Keratinocyte (primary cell): ENCODE results near the gene GREB1. TPM values are rescaled to one million over a fixed set of nuclear protein-coding genes. Genes with fewer than 3 reads are reported as not detected.

Source experiments
- DNase-seq: peaks from one replicate; pipeline ENCODE4 v3.0.0-alpha.2; 2011; ENCODE audit warnings: low read depth, missing footprints, low spot score
- FAIRE-seq: peaks from 2 replicates; lab custom pipeline; 2011; peaks lifted over from hg19 to GRCh38; lab: Jason Lieb, UNC
- H2AFZ ChIP-seq: 2 replicates; pipeline ENCODE4 v1.6.0; 2012; ENCODE audit warnings: low read length, control low read depth, inconsistent platforms; ENCODE audit not compliant: control insufficient read depth
- H3K27ac ChIP-seq: 2 replicates; pipeline ENCODE4 v1.5.1; 2011; ENCODE audit warnings: low read length; ENCODE audit not compliant: control insufficient read depth, insufficient read depth
- H3K27me3 ChIP-seq: 3 replicates; pipeline ENCODE4 v1.6.0; 2011; ENCODE audit warnings: low read length; ENCODE audit not compliant: control insufficient read depth, insufficient read depth; ENCODE audit errors: extremely low read depth
- H3K36me3 ChIP-seq, 2 experiments: 2 replicates in 1 of 2; 3 replicates in 1 of 2; pipeline ENCODE4 v1.5.1; 2011; ENCODE audit warnings: low read length in 2 of 2, mild to moderate bottlenecking in 1 of 2; ENCODE audit not compliant: control insufficient read depth in 2 of 2, insufficient read depth in 2 of 2; ENCODE audit errors: extremely low read depth in 1 of 2
- H3K4me1 ChIP-seq: 3 replicates; pipeline ENCODE4 v1.5.1; 2011; ENCODE audit warnings: low read length; ENCODE audit not compliant: control insufficient read depth, insufficient read depth; ENCODE audit errors: extremely low read depth
- H3K4me2 ChIP-seq: 3 replicates; pipeline ENCODE4 v1.6.0; 2011; ENCODE audit warnings: low read depth, low read length; ENCODE audit not compliant: control insufficient read depth, insufficient read depth; ENCODE audit errors: extremely low read depth
- H3K4me3 ChIP-seq, 3 experiments: fragments of 200-600 bp in 1 of 3; sonication (generic) in 1 of 3; 2 replicates in 2 of 3; 3 replicates in 1 of 3; pipeline ENCODE4 v1.5.1; 2011 to 2016; ENCODE audit warnings: low read length in 3 of 3, mild to moderate bottlenecking in 3 of 3, control low read depth in 2 of 3, inconsistent platforms in 1 of 3, low read depth in 1 of 3, mixed read lengths in 1 of 3, mixed run types in 1 of 3, moderate library complexity in 1 of 3; ENCODE audit not compliant: control insufficient read depth in 2 of 3, insufficient read depth in 2 of 3; ENCODE audit errors: extremely low read depth in 1 of 3
- H3K79me2 ChIP-seq: 2 replicates; pipeline ENCODE4 v1.6.0; 2012; ENCODE audit warnings: low read length; ENCODE audit not compliant: control insufficient read depth, insufficient read depth
- H3K9ac ChIP-seq: 3 replicates; pipeline ENCODE4 v1.6.0; 2011; ENCODE audit warnings: low read length; ENCODE audit not compliant: control insufficient read depth, insufficient read depth; ENCODE audit errors: extremely low read depth
- H3K9me1 ChIP-seq: 3 replicates; pipeline ENCODE4 v1.6.0; 2011; ENCODE audit warnings: low read length; ENCODE audit not compliant: control insufficient read depth, insufficient read depth; ENCODE audit errors: extremely low read depth
- H3K9me3 ChIP-seq: 2 replicates; pipeline ENCODE4 v1.5.1; 2012; ENCODE audit warnings: low read depth, low read length; ENCODE audit not compliant: control insufficient read depth
- H4K20me1 ChIP-seq: 3 replicates; pipeline ENCODE4 v1.6.0; 2011; ENCODE audit warnings: low read length; ENCODE audit not compliant: control insufficient read depth, insufficient read depth; ENCODE audit errors: extremely low read depth
- CTCF ChIP-seq, 3 experiments: IDR thresholded peaks in 1 of 3; conservative IDR thresholded peaks in 1 of 3; optimal IDR thresholded peaks in 1 of 3; 2 replicates in 2 of 3; 3 replicates in 1 of 3; pipeline versions ENCODE3 to v1.5.1; 2011; ENCODE audit warnings: low read length in 3 of 3, mild to moderate bottlenecking in 3 of 3, moderate library complexity in 2 of 3, control low read depth in 1 of 3, inconsistent platforms in 1 of 3; ENCODE audit not compliant: insufficient read depth in 2 of 3; ENCODE audit errors: extremely low read depth in 1 of 3
- EZH2 ChIP-seq: IDR thresholded peaks from one replicate; pipeline ENCODE4 v1.6.1; 2012; ENCODE audit warnings: inconsistent platforms, mild to moderate bottlenecking, low read length, moderate library complexity
- dilution Hi-C: fragments of 300-500 bp; cut with MboI; formaldehyde crosslinking; loops from one replicate; pipeline ENCODE4 v1.7.0; 2020; ENCODE audit warnings: low sequenced_read_pairs; ENCODE audit not compliant: extremely low pct_ligation_motif_present
- polyA plus RNA-seq, 5 experiments: library from polyadenylated mRNA; depleted of rRNA in 3 of 5; stranded (reverse) in 3 of 5; stranded (forward) in 1 of 5; unstranded in 1 of 5; fragments of >200 nt; gene quantifications; 1 replicate in 1 of 5; 2 replicates in 3 of 5; 3 replicates in 1 of 5; pipeline versions ENCODE4 v1.2.1 to v1.2.3, GENCODE V29; 2011 to 2012; ENCODE audit warnings: missing spikeins in 2 of 5, low read depth in 1 of 5, low replicate concordance in 1 of 5

GREB1 gene
- polyA plus RNA-seq, 1 donor (not counting 4 experiments of a cell fraction or from before 2014, with no cell fraction given) = 0.13 TPM

GRCh38 chr2:11535899-11536344 is 2.1 kb downstream of the GREB1 start:
- Histone ChIP-seq H3K4me2 (no peak overlapping the region), H3K9me3 (no peaks in the 10 kb centered on the region), H3K4me3 (no peak overlapping the region), H2AFZ (no peak overlapping the region), H3K36me3 (no peaks in the 10 kb centered on the region), H3K79me2 (no peaks in the 10 kb centered on the region), H3K9ac (no peak overlapping the region), H3K9me1 (no peaks in the 10 kb centered on the region), H3K27ac (no peak overlapping the region), H3K27me3 (peaks cover 53% of the 10 kb centered on the region), H3K4me1 (peaks cover 21% of the 10 kb centered on the region), H4K20me1 (no peaks in the 10 kb centered on the region)
- FAIRE-seq = no peak
- dilution Hi-C loops = no loop called here
- TF ChIP-seq EZH2 = no peak
- no peak for TF ChIP-seq CTCF (optimal IDR thresholded peaks at IDR 0.05 in 1 of 3, IDR thresholded peaks at IDR 0.05 in 1 of 3, conservative IDR thresholded peaks at IDR 0.05 in 1 of 3; ENCODE audit: extremely low read depth in 1 of 3, insufficient read depth in 2 of 3, low read length in 3 of 3)
- no peak for DNase-seq

GRCh38 chr2:11537951-11538350 is 4.1 kb downstream of the GREB1 start:
- H3K4me3 ChIP-seq = no peak overlapping the region
- dilution Hi-C loops = no loop called here
- no peak for FAIRE-seq
- H3K79me2 ChIP-seq = no peaks in the 10 kb centered on the region
- no peak overlapping the region for H3K4me2 ChIP-seq
- H3K9me3 ChIP-seq = no peaks in the 10 kb centered on the region
- TF ChIP-seq EZH2 (no peak), CTCF (optimal IDR thresholded peaks at IDR 0.05 in 1 of 3, IDR thresholded peaks at IDR 0.05 in 1 of 3, conservative IDR thresholded peaks at IDR 0.05 in 1 of 3; ENCODE audit: extremely low read depth in 1 of 3, insufficient read depth in 2 of 3, low read length in 3 of 3) (no peak)
- H4K20me1 ChIP-seq = no peaks in the 10 kb centered on the region
- H3K9ac ChIP-seq = no peak overlapping the region
- H3K9me1 ChIP-seq = no peaks in the 10 kb centered on the region
- H3K27ac ChIP-seq = no peak overlapping the region
- H3K4me1 ChIP-seq = peaks cover 12% of the 10 kb centered on the region
- no peak overlapping the region for H2AFZ ChIP-seq
- no peaks in the 10 kb centered on the region for H3K36me3 ChIP-seq
- H3K27me3 ChIP-seq = peaks cover 67% of the 10 kb centered on the region
- no peak for DNase-seq
